KMS-11 (cell line): ENCODE results near the gene GPX5.
"Not testable (repeated sequence)": the region's sequence is repeated elsewhere in the genome, so short reads cannot be mapped to it uniquely, and the experiment has no call there.

ENCODE experiments used
- H2AFZ ChIP-seq: fragments of 200-600 bp; sonication (generic); 2 replicates; pipeline ENCODE4 v1.6.1; 2016; ENCODE audit warnings: antibody characterized with exemption, mixed run types, low read depth
- H3K27ac ChIP-seq: fragments of 200-600 bp; sonication (generic); 2 replicates; pipeline ENCODE4 v1.6.1; 2016; ENCODE audit warnings: mild to moderate bottlenecking, mixed run types
- H3K27me3 ChIP-seq: fragments of 200-600 bp; sonication (generic); 2 replicates; pipeline ENCODE4 v1.6.1; 2017; ENCODE audit warnings: mild to moderate bottlenecking, low read depth, mixed run types, moderate library complexity; ENCODE audit not compliant: insufficient read depth
- H3K36me3 ChIP-seq: fragments of 200-600 bp; sonication (generic); 2 replicates; pipeline ENCODE4 v1.6.1; 2017; ENCODE audit warnings: mild to moderate bottlenecking, mixed run types; ENCODE audit not compliant: insufficient read depth
- H3K4me1 ChIP-seq: fragments of 200-600 bp; sonication (generic); 2 replicates; pipeline ENCODE4 v1.6.1; 2016; ENCODE audit warnings: mild to moderate bottlenecking, low read depth, mixed run types; ENCODE audit not compliant: poor library complexity, severe bottlenecking
- H3K4me2 ChIP-seq: fragments of 200-600 bp; sonication (generic); 2 replicates; pipeline ENCODE4 v1.7.0; 2016; ENCODE audit warnings: mild to moderate bottlenecking, mixed run types
- H3K4me3 ChIP-seq: fragments of 200-600 bp; sonication (generic); IDR thresholded peaks from 2 replicates; pipeline ENCODE4 v1.6.1; 2017; ENCODE audit warnings: low read depth, low read length, mixed read lengths; ENCODE audit not compliant: insufficient read depth
- H3K79me2 ChIP-seq: fragments of 200-600 bp; sonication (generic); 2 replicates; pipeline ENCODE4 v1.6.1; 2016; ENCODE audit warnings: low read depth, mixed run types; ENCODE audit not compliant: insufficient read depth
- H3K9ac ChIP-seq: fragments of 200-600 bp; sonication (generic); 2 replicates; pipeline ENCODE4 v1.6.1; 2016; ENCODE audit warnings: mild to moderate bottlenecking, mixed run types
- H4K20me1 ChIP-seq: fragments of 200-600 bp; sonication (generic); 2 replicates; pipeline ENCODE4 v1.6.1; 2016; ENCODE audit warnings: mild to moderate bottlenecking, mixed run types; ENCODE audit not compliant: insufficient read depth
- TF ChIP-seq, protein P1 (sequence below): fragments of 200-600 bp; sonication (generic); conservative IDR thresholded peaks from 2 replicates; pipeline ENCODE4 v1.6.1; 2017; ENCODE audit warnings: low read depth, mild to moderate bottlenecking, antibody characterized with exemption, low read length, moderate library complexity, mixed read lengths

GPX5 gene

DNA sequence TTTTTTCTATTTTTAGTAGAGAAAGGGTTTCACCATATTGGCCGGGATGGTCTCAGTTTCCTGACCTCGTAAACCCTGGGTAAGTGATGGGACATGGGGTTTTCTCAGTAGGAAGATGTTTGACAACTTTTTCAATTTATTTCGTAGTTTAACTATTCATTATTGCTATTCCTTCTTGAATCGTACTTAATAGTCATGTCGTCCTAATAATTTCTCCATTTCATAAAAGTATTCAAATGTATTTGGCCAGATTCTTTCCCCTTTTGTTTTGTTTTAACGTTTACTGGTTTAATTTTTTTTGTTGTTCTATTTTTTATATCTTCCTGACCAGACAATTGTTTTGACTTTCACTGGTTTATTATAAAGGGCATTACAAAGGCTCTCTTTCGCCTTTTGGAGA is 16.3 kb downstream of the GPX5 start:
- Histone ChIP-seq H3K27me3 (no peaks in the 10 kb centered on the region), H3K27ac (no peak overlapping the region), H4K20me1 (no peaks in the 10 kb centered on the region), H2AFZ (no peak overlapping the region), H3K79me2 (no peaks in the 10 kb centered on the region), H3K36me3 (no peaks in the 10 kb centered on the region), H3K4me1 (peaks cover 6% of the 10 kb centered on the region), H3K4me3 (no peak overlapping the region), H3K4me2 (no peak overlapping the region), H3K9ac (no peak overlapping the region)
- TF ChIP-seq, protein P1, sequence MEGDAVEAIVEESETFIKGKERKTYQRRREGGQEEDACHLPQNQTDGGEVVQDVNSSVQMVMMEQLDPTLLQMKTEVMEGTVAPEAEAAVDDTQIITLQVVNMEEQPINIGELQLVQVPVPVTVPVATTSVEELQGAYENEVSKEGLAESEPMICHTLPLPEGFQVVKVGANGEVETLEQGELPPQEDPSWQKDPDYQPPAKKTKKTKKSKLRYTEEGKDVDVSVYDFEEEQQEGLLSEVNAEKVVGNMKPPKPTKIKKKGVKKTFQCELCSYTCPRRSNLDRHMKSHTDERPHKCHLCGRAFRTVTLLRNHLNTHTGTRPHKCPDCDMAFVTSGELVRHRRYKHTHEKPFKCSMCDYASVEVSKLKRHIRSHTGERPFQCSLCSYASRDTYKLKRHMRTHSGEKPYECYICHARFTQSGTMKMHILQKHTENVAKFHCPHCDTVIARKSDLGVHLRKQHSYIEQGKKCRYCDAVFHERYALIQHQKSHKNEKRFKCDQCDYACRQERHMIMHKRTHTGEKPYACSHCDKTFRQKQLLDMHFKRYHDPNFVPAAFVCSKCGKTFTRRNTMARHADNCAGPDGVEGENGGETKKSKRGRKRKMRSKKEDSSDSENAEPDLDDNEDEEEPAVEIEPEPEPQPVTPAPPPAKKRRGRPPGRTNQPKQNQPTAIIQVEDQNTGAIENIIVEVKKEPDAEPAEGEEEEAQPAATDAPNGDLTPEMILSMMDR, result no peak

DNA sequence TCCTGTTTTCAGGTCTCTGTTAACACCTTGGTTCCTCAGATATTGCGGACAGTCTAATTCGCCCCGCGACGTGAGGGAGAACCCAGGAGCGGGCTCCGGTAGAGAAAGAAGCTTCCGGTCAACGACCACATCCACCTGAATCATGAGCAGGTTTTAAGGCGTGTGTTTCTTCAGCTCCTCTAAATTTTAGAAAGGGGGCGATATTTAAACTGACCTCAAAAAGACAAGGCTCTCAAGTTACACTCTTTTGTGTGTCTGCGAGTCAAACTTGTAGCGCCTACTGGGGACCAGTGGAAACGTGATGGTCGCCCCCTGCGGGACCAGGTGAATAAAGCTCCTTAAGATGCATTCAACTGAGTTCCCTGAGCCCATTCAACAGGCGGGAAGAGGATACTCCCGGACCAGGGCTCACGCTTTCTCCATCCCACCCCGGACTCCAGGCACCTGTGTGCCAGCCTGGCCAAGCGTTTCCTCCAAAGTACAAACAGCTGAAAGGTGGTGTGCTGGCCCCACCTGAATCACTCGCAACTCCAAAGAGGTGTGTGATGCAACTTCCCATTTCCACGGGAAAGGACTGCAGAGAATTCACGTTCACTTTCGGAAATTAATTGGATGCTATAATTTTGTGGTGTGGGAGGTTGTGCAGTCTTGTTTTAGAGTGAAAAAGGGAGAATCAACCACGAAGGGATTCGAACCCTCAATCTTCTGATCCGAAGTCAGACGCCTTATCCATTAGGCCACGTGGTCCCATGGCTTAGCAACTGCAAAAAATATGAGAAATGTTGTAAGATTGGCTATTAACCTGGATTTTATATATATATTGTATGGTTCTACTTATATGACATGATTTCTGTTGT is 17.0 kb downstream of the GPX5 start:
- Histone ChIP-seq H2AFZ (peak overlapping the region; percentile 99), H3K4me1 (peaks cover 6% of the 10 kb centered on the region), H3K79me2 (no peaks in the 10 kb centered on the region), H3K27ac (no peak overlapping the region; the same call in 1 of the 2 replicates), H3K27me3 (no peaks in the 10 kb centered on the region), H4K20me1 (no peaks in the 10 kb centered on the region), H3K9ac (peak overlapping the region; percentile 19; the same call in 1 of the 2 replicates), H3K36me3 (no peaks in the 10 kb centered on the region), H3K4me2 (peak overlapping the region; percentile 81), H3K4me3 (no peak overlapping the region)
- TF ChIP-seq, protein P1, result peak; percentile 81

DNA sequence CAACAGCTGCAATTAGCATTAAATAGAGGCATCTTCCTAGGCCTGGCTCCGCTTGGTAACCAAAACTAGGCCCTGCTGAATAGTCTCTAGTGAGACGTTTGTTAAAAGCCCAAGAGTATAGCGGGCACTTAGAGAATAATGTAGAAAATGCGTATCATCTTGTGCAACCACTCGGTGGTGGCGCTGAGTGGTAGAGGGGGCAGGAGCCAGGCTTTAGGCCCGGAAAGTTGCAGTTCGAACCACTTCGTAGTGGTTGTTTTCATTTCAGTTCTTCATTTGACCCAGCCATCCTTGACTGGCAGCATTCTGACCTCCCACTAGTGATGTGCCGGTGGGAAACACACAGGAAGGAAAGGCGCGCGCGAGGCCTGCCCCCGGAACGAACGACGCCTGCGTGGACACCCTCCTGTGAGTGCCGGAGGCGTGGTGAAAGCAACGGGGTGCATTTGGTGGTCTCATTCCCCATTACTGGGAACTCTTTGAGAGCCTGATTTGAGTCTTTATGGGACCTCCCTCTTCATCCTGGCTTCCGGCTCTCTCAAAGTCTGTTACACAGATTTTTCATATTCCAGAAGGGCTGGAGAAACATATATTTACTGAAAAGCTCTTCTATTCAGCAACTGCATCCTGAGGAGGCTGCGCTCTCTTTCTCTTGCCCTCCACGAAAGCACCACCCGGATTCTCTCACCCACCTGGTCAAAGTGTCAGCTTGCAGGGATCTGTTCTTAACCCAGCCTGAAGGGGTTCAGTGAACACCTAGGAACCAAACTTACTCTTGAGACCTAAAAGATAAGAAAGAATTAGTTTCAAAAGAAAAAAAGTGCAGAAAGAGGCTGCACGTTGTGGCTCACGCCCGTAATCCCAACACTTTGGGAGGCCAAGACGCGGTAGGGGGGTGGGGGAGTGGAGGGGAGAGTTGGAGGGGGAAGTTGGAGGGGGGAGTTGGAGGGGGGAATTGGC is 18.2 kb downstream of the GPX5 start:
- peaks cover 6% of the 10 kb centered on the region for H3K4me1 ChIP-seq
- H3K4me2 ChIP-seq, result peak overlapping the region; percentile 81
- no peaks in the 10 kb centered on the region for H3K36me3 ChIP-seq
- H3K9ac ChIP-seq, result peak overlapping the region; percentile 19; the same call in 1 of the 2 replicates
- peak overlapping the region; percentile 99 for H2AFZ ChIP-seq
- no peaks in the 10 kb centered on the region for H4K20me1 ChIP-seq
- no peaks in the 10 kb centered on the region for H3K79me2 ChIP-seq
- TF ChIP-seq, protein P1, result 0 out of 2 replicates have a peak, but pooled peaks have one; percentile 12
- no peaks in the 10 kb centered on the region for H3K27me3 ChIP-seq
- peak overlapping the region; percentile 48 for H3K27ac ChIP-seq
- H3K4me3 ChIP-seq, result no peak overlapping the region

DNA sequence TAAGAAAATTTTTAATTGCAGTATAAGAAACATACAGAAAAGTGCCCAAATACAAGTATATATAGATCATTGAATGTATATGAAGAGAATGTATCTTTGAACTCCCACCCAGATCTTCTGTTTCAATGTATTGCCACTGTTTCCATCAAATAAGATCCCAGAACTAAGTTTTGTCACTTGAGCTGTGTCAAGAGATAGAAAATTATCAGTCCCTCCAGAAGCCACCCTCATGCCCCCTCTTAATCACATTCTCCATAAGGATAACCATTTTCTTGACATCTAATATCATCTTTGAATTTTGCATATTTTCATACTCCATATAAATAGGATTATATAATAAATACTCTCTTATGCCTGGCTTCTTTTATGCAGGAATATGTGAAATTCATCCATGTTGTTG is 20.3 kb downstream of the GPX5 start:
- Histone ChIP-seq H4K20me1 (no peaks in the 10 kb centered on the region), H3K4me1 (peaks cover 6% of the 10 kb centered on the region), H3K36me3 (no peaks in the 10 kb centered on the region), H3K79me2 (no peaks in the 10 kb centered on the region), H3K27me3 (no peaks in the 10 kb centered on the region), H2AFZ (no peak overlapping the region), H3K27ac (no peak overlapping the region), H3K4me3 (no peak overlapping the region), H3K4me2 (no peak overlapping the region), H3K9ac (no peak overlapping the region)
- TF ChIP-seq, protein P1, result no peak

DNA sequence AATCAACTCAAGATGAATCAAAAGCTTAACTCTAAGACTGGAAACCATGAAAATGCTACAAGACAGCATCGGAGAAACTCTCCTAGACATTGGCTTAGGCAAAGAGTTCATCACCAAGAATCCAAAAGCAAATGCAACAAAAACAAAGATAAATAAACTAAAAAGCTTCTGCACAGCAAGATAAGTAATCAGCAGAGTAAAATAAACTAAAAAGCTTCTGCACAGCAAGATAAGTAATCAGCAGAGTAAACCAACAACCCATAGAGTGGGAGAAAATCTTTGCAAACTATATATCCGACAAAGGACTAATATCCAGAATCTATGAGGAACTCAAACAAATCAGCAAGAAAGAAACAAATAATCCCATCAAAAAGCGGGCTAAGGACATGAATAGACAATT is 21.3 kb downstream of the GPX5 start:
- H3K36me3 ChIP-seq, H3K27ac ChIP-seq, H2AFZ ChIP-seq, H3K4me1 ChIP-seq, H3K4me3 ChIP-seq, H3K79me2 ChIP-seq, H3K27me3 ChIP-seq, H3K9ac ChIP-seq, H3K4me2 ChIP-seq, H4K20me1 ChIP-seq: not testable (repeated sequence)
